ENCODE data around the gene TTLL11.

TTLL11 gene

GRCh38 chr9:121942866-121943382 is 150.2 kb downstream of the TTLL11 start:
- no peak for DNase-seq
- in situ Hi-C loops (cut with HindIII; ENCODE audit: low pct_ligation_motif_present, low pct_unique_long_range_greater_than_20kb, low sequenced_read_pairs): no loop called here

GRCh38 chr9:121942313-121942712 is 150.8 kb downstream of the TTLL11 start:
- in situ Hi-C loops (cut with HindIII; ENCODE audit: low pct_ligation_motif_present, low pct_unique_long_range_greater_than_20kb, low sequenced_read_pairs): no loop called here

GRCh38 chr9:121939643-121940042 is 153.5 kb downstream of the TTLL11 start:
- in situ Hi-C loops (cut with HindIII; ENCODE audit: low pct_ligation_motif_present, low pct_unique_long_range_greater_than_20kb, low sequenced_read_pairs): no loop called here
- no peak for DNase-seq

More at GRCh38 chr9:121942313-121942712, 150.8 kb downstream of the TTLL11 start:
- no peak for DNase-seq

GRCh38 chr9:121938621-121939020 is 154.5 kb downstream of the TTLL11 start:
- DNase-seq: no peak
- in situ Hi-C loops (cut with HindIII; ENCODE audit: low pct_ligation_motif_present, low pct_unique_long_range_greater_than_20kb, low sequenced_read_pairs): no loop called here

- in situ Hi-C loops (cut with HindIII; ENCODE audit: low pct_ligation_motif_present, low pct_unique_long_range_greater_than_20kb, low sequenced_read_pairs): no loop called here
Observed at GRCh38 chr9:121937240-121937639, 155.9 kb downstream of the TTLL11 start.

GRCh38 chr9:121935739-121936138 is 157.4 kb downstream of the TTLL11 start:
- in situ Hi-C loops (cut with HindIII; ENCODE audit: low pct_ligation_motif_present, low pct_unique_long_range_greater_than_20kb, low sequenced_read_pairs): no loop called here
- DNase-seq: no peak

More at GRCh38 chr9:121937240-121937639, 155.9 kb downstream of the TTLL11 start:
- no peak for DNase-seq

GRCh38 chr9:121930956-121931355 is 162.2 kb downstream of the TTLL11 start:
- no peak for DNase-seq
- in situ Hi-C loops (cut with HindIII; ENCODE audit: low pct_ligation_motif_present, low pct_unique_long_range_greater_than_20kb, low sequenced_read_pairs): no loop called here

GRCh38 chr9:121929893-121930875 is 162.9 kb downstream of the TTLL11 start:
- in situ Hi-C loops (cut with HindIII; ENCODE audit: low pct_ligation_motif_present, low pct_unique_long_range_greater_than_20kb, low sequenced_read_pairs): no loop called here
- peak; percentile 13 for DNase-seq

- DNase-seq: no peak
- in situ Hi-C loops (cut with HindIII; ENCODE audit: low pct_ligation_motif_present, low pct_unique_long_range_greater_than_20kb, low sequenced_read_pairs): no loop called here
Observed at GRCh38 chr9:121927636-121928035, 165.5 kb downstream of the TTLL11 start.

- in situ Hi-C loops (cut with HindIII; ENCODE audit: low pct_ligation_motif_present, low pct_unique_long_range_greater_than_20kb, low sequenced_read_pairs): no loop called here
- no peak for DNase-seq
Observed at GRCh38 chr9:121927081-121927480, 166.0 kb downstream of the TTLL11 start.

GRCh38 chr9:121926351-121926801 is 166.7 kb downstream of the TTLL11 start:
- in situ Hi-C loops (cut with HindIII; ENCODE audit: low pct_ligation_motif_present, low pct_unique_long_range_greater_than_20kb, low sequenced_read_pairs): no loop called here
- no peak for DNase-seq

GRCh38 chr9:121925935-121926334 is 167.2 kb downstream of the TTLL11 start:
- DNase-seq: no peak
- in situ Hi-C loops (cut with HindIII; ENCODE audit: low pct_ligation_motif_present, low pct_unique_long_range_greater_than_20kb, low sequenced_read_pairs): no loop called here

GRCh38 chr9:121924700-121925099 is 168.4 kb downstream of the TTLL11 start:
- in situ Hi-C loops (cut with HindIII; ENCODE audit: low pct_ligation_motif_present, low pct_unique_long_range_greater_than_20kb, low sequenced_read_pairs): no loop called here
- no peak for DNase-seq

GRCh38 chr9:121921444-121921843 is 171.7 kb downstream of the TTLL11 start:
- DNase-seq: no peak
- in situ Hi-C loops (cut with HindIII; ENCODE audit: low pct_ligation_motif_present, low pct_unique_long_range_greater_than_20kb, low sequenced_read_pairs): no loop called here

- in situ Hi-C loops (cut with HindIII; ENCODE audit: low pct_ligation_motif_present, low pct_unique_long_range_greater_than_20kb, low sequenced_read_pairs): no loop called here
- DNase-seq: no peak
Observed at GRCh38 chr9:121917375-121918335, 175.5 kb downstream of the TTLL11 start.

GRCh38 chr9:121915304-121915625 is 177.8 kb downstream of the TTLL11 start:
- DNase-seq: no peak
- in situ Hi-C loops (cut with HindIII; ENCODE audit: low pct_ligation_motif_present, low pct_unique_long_range_greater_than_20kb, low sequenced_read_pairs): no loop called here

GRCh38 chr9:121914604-121915303 is 178.4 kb downstream of the TTLL11 start:
- DNase-seq: no peak
- in situ Hi-C loops (cut with HindIII; ENCODE audit: low pct_ligation_motif_present, low pct_unique_long_range_greater_than_20kb, low sequenced_read_pairs): no loop called here

- in situ Hi-C loops (cut with HindIII; ENCODE audit: low pct_ligation_motif_present, low pct_unique_long_range_greater_than_20kb, low sequenced_read_pairs): no loop called here
Observed at GRCh38 chr9:121914017-121914595, 179.0 kb downstream of the TTLL11 start.

More at GRCh38 chr9:121914017-121914595, 179.0 kb downstream of the TTLL11 start:
- DNase-seq: no peak
